KOPT-K1 (cell line): ENCODE data around the gene TSPY8.
"Not testable (repeated sequence)": the region's sequence is repeated elsewhere in the genome, so short reads cannot be mapped to it uniquely, and the experiment has no call there.

Source experiments
- H3K27ac ChIP-seq: fragments of 200-600 bp; sonication (generic); 2 replicates; pipeline ENCODE4 v1.5.1; 2016; ENCODE audit warnings: antibody characterized with exemption, mild to moderate bottlenecking, low read depth, low read length; ENCODE audit not compliant: poor library complexity, severe bottlenecking
- H3K36me3 ChIP-seq: fragments of 200-600 bp; sonication (generic); 2 replicates; pipeline ENCODE4 v1.5.1; 2017; ENCODE audit warnings: antibody characterized with exemption, mild to moderate bottlenecking, low read length, moderate library complexity; ENCODE audit not compliant: insufficient read depth
- H3K9me3 ChIP-seq: fragments of 200-600 bp; sonication (generic); 2 replicates; pipeline ENCODE4 v1.5.1; 2017; ENCODE audit warnings: antibody characterized with exemption, low read length, mild to moderate bottlenecking; ENCODE audit not compliant: insufficient read depth, poor library complexity, severe bottlenecking

The TSPY8 gene

GRCh38 chrY:9357497-9357896 lies at the start of gene TSPY8:
Gene TSPY8, plus strand, starts transcription at chrY:9357797. Its CDS starts 46 bp downstream, at chrY:9357843.
- not testable (repeated sequence) for H3K36me3 ChIP-seq, H3K27ac ChIP-seq, H3K9me3 ChIP-seq

GRCh38 chrY:9320996-9321395 lies 36.6 kb upstream of the TSPY8 start:
- Histone ChIP-seq H3K36me3 (no peaks in the 10 kb centered on the region), H3K27ac (no peak overlapping the region), H3K9me3 (no peaks in the 10 kb centered on the region)

- H3K9me3 ChIP-seq, H3K27ac ChIP-seq, H3K36me3 ChIP-seq: not testable (repeated sequence)
Measured at GRCh38 chrY:9337164-9337563, 20.4 kb upstream of the TSPY8 start, which contains the start of gene TSPY4. Gene TSPY4, plus strand, starts transcription at chrY:9337464. Its CDS starts 46 bp downstream, at chrY:9337510.

DNA sequence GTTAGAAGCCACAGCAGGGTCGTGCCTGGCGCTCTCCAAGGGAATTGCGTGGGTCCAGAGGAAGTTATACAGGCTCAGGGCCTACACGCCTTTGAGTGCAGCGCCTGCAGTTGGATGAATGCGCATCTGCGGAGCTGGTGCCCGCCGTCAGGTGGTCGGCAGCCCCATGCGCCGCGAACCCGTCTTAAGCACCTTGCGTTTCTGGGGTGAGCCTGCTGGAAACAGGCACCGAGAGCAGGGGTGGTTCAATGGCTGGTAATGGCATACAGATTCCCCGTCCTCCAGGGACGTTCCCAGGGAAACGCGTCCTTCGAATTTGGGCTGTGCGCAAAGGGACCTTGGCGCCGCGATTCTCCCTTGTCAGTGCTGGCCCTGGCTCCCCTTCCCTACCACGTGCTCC lies 38.9 kb downstream of the TSPY8 start:
- not testable (repeated sequence) for H3K9me3 ChIP-seq, H3K36me3 ChIP-seq, H3K27ac ChIP-seq

GRCh38 chrY:9398121-9398520 lies 40.5 kb downstream of the TSPY8 start, which contains the start of gene TSPY3:
Gene TSPY3, plus strand, starts transcription at chrY:9398421. Its CDS starts 46 bp downstream, at chrY:9398467.
- H3K9me3 ChIP-seq, H3K36me3 ChIP-seq, H3K27ac ChIP-seq: not testable (repeated sequence)
